Fibroblast of the aortic adventitia (primary cell): ENCODE results near the gene URI1. TPM values are rescaled to one million over a fixed set of nuclear protein-coding genes. Genes with fewer than 3 reads are reported as not detected.

ENCODE experiments used
- DNase-seq: peaks from one replicate; pipeline ENCODE4 v3.0.0-alpha.2; 2010; ENCODE audit warnings: low read depth
- H3K4me3 ChIP-seq: 2 replicates; pipeline ENCODE4 v1.5.1; 2011; ENCODE audit warnings: low read depth, mild to moderate bottlenecking, control low read depth, low read length, moderate library complexity
- CTCF ChIP-seq: IDR thresholded peaks from 2 replicates; pipeline ENCODE4 v1.5.1; 2011; ENCODE audit warnings: mild to moderate bottlenecking, low read length, control low read depth, inconsistent platforms; ENCODE audit not compliant: insufficient read depth
- total RNA-seq: library from RNA; depleted of rRNA; stranded (reverse); fragments of >200 nt; gene quantifications from 2 replicates; pipeline ENCODE4 v1.2.3, GENCODE V29; 2012; ENCODE audit warnings: low replicate concordance

Gene URI1
- total RNA-seq, 1 donor: 63.8 TPM

DNA sequence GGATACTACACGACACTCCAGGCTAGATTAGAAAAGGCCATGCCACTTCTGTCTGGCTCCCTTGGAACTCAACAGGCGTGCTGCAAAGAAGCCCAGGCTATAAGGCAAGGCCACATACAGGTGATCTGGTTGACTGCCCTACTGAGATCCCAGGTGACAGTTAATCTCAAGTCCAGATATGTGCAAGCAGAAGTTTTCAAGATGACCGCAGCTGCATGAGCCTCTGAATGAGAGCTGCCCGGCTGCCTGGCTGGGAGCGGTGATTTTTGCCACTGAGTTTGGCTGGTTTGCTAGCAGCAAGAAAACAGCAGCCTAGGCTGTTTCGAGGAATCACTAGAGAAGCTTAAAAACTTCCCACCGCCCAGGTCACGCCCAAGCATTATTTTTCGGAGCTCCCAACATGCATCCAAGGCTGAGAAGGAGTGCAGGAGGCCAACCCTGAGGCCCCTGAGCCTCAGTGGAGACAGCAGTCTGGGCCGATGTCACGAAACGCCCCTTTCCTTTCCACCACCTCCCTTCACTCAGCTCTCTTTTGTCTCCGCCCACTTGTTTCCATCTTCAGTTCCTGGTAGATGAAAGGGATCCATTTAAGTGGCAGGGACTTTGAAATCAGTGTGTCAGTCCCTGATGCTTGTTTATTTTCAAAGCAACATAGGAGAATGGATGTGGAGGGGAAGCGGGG is 14.0 kb upstream of the URI1 start:
- TF ChIP-seq CTCF: no peak
- H3K4me3 ChIP-seq: peak overlapping the region; percentile 18
- no peak for DNase-seq

DNA sequence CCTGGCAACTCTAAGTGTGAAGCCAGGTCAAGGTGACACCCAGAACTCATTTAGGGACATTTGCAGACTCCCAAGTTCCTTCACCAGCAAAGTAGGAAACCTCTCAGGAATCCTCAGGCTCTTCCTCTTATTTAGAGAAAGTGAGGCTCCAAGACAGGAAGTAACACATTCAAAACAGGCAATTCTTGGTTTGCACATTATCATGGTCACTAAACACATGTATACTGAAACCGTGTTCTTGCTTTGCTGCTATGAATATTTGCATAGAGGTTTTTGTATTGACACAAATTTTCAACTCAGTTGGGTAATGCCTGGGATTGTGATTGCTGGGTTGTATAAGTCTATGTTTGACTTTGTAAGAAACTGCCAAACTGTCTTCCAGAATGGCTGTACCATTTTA is 13.2 kb upstream of the URI1 start:
- DNase-seq: no peak
- H3K4me3 ChIP-seq: no peak overlapping the region
- no peak for TF ChIP-seq CTCF

- H3K4me3 ChIP-seq: no peak overlapping the region
- TF ChIP-seq CTCF: no peak
- DNase-seq: no peak
Observed at GRCh38 chr19:29934257-29934656, 7.8 kb upstream of the URI1 start.

DNA sequence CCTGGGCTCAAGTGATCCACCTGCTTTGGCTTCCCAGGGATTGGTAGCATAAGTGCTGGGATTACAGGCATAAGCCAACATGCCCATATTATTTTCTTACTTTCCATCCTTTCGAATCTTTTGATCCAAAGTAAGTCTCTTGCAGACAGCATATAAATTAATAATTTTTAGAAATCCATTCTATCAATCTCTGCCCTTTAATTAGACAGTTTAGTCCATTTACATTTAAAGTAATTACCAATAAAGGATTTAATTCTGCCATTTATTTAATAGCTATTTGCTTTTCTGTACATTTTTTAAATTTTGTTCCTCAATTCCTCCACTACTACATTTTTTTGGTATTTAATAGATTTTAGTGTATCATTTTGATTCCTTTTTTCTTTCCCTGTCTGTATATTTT is 7.3 kb upstream of the URI1 start:
- DNase-seq: no peak
- TF ChIP-seq CTCF: no peak
- H3K4me3 ChIP-seq: no peak overlapping the region

- no peak overlapping the region for H3K4me3 ChIP-seq
- TF ChIP-seq CTCF: no peak
- DNase-seq: no peak
Observed at GRCh38 chr19:29936409-29936808, 5.6 kb upstream of the URI1 start.

- no peak for DNase-seq
- no peak for TF ChIP-seq CTCF
- no peak overlapping the region for H3K4me3 ChIP-seq
Observed at GRCh38 chr19:29939628-29940027, 2.4 kb upstream of the URI1 start.
